ENCODE data around the gene TSPEAR.

Gene TSPEAR

DNA sequence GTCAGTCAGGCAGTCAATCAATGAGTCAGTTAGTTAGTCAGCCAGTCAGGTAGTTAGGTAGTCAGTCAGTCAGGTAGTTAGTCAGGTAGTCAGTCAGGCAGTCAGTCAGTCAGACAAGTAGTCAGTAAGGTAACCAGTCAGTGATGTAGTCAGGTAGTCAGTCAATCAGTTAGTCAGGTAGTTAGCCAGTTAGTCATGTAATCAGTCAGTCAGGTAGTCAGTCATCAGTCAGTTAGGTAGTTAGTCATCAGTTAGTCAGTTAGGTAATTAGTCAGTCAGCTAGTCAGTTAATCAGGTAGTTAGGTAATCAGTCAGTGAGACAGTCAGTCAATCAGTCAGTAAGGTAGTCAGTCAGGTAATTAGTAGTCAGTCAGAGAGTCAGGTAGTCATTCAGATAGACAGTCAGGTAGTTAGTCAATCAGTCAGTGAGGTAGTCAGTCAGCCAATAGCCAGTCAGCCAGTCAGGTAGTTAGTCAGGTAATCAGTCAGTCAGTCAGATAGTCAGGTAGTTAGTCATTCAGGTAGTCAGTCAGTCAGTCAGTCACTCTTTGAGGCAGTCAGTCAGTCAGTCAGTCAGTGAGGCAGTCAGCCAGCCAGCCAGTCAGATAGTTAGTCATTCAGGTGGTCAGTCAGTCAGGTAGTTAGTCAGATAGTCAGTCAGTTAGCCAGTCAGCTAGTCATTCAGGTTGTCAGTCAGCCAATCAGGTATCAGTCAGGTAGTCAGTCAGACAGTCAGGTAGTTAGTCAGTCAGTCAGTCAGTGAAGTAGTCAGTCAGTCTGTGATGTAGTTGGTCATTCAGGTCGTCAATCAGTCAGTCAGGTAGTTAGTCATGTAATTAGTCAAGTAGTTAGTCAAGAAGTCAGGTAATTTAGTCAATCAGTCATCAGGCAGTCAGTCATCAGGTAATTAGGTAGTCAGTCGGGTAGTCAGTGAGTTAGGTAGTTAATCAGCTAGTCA lies 186.7 kb downstream of the TSPEAR start:
- no peak for DNase-seq

DNA sequence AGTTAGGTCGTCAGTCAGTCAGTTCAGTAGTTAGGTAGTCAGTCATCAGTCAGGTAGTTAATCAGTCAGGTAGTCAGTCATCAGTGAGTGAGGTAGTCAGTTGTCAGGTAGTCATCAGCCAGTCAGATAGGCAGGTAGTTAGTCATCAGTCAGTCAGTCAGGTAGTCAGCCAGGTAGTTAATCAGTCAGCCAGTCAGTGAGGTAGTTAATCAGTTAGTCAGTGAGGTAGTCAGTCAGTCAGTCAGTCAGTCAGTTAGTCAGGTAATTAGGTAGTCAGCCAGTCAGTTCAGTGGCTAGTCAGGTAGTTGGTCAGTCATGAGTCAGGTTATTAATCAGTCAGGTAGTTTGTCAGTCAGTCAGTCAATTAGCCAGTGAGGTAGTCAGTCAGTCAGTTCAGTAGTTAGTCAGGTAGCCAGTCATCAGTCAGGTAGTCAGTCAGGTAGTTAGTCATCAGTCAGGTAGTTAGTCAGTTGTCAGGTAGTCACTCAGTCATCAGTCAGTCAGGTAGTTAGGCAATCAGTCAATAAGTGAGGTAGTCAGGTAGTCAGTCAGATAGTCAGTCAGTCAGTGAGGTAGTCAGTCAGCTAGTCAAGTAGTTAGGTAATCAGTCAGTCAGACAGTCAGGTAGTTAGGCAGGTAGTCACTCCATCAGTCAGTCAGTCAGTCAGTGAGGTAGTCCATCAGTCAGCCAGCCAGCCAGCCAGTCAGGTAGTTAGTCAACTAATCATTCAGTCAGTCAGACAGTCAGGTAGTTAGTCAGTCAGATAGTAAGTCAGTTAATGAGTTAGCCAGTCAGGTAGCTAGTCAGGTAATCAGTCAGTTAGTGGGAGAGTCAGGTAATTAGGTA lies 187.6 kb downstream of the TSPEAR start:
- no peak for DNase-seq

DNA sequence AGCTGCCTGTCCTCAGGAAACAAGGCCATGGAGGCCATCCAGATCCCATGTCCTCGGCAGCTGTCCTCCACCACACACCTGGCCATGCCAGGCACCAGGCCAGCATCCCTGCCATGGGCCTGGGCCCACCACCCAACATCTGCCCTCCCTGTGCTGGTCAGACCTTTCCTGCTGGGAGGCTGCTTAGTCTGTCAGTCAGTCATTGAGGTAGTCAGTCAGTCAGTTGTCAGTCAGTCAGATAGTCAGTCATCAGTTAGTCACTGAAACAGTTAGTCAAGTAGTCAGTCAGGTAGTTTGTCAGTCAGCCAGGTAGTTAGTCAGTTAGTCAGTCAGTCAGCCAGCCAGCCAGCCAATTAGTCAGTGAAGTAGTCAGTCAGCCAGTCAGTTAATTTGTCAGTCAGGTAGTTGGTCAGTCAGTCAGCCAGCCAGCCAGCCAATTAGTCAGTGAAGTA lies 188.6 kb downstream of the TSPEAR start:
- no peak for DNase-seq

DNA sequence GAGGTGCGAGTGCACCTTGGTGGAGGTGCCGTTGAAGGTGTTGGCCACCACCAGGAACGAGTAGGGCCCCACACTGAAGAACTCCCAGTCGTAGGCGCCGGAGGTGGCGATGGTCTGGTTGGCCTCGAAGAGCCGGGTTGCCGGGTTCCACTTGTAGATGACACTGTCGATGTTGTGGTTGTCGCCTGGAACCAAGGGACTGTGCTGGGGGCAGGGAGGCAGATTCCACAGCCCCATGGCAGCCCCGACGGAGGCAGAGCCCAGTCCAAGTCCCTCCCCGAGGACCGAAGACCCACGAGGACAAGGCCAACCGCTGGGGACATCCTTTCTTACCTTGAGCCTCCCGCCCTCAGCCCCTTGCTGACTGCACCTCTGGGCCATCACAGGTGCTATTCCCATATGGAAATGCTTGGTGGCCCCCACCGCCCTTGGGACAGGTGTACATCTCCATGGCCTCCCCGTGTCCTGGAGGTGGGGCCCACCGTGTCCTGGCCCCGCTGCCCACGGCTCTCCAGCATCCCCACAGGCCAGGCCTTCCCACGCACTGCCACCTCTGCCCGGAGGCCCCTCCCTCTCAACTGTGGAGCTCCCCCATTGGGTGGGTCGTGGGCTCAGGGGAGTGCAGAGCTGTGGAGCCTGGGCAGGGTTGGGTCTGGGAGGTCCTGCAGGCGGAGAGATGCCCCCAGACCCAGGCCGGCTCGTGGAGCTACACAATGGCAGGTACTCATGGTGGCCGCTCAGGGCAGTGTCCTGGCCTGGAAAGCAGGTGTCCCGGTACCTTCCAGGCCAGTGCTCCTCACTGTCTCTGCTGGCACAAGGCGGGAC lies 189.2 kb downstream of the TSPEAR start:
- DNase-seq: no peak

DNA sequence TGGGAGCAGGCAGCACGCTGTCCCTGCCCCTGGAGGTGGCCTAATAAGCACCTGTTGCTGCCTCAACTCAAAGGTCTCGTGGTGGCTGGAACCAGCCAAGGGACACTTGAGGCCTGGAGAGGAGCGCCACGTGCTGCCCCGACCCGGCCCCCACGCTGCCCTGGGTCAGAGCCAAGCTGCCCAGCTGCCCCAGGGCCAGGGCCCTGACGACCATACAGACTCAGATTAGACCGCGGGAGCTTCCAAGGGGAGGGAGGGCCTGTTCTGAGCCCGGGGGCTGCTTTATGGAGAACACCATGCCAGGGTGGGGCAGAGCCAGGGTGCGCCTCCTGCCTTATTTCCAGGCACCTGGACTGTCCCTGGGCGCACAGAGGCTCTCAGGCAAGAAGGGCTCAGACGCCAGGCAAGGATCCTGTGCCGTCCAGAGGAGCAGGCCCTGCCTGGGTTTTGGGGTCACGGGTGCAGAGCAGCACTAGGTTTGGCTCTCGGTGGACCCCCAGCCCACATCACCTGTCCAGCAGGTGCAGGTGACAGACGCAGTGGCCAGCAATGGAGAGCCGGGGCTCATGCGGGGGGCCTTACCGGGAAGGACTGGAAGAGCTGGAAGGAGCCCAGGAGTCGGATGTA lies 190.0 kb downstream of the TSPEAR start:
- no peak for DNase-seq

DNA sequence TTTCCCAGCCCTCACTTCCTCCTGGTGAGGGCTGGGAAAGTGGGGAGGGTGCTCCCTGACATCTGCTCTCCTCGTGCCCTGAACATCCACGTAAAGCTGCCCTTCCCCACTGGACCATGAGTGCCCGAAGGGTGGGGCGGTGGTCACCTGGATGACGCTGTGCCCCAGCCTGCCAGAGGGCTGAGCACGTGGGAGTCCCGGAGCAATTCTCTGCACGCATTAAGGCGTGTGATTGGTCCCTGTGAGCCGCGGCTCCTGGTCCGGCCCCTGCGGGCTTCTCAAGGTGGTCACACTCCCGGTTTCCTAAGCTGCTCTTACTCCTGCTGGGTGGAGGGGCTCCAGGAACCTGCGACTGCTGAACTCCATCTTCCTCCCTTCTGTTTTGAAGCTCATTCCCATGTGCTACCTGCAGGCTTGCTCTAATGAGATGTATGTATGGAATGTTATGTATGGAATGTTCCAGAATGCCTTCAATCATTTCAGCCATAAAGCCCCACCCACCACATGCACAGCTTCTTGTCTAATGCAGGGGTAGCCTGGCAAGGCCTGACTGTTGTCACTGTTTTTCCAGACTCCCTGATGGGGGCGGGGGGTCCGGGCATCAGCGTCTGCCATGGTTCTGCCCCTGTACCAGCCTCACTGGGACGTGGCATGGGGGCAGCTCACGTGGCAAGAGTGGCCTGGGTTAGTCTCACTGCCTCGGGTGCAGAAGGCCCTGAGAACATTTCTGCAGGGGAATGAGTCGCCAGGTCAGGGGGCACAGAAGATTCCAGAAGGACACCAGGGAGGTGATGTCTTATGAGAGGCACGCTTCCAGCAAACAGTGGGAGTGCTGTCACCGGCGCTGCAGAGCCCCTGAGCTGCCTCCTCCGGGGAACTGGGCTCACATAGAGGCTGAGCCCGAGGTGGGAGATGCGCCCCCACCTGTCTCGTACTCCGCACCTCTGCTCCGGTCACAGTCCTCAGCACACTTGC lies 190.8 kb downstream of the TSPEAR start:
- DNase-seq: no peak

DNA sequence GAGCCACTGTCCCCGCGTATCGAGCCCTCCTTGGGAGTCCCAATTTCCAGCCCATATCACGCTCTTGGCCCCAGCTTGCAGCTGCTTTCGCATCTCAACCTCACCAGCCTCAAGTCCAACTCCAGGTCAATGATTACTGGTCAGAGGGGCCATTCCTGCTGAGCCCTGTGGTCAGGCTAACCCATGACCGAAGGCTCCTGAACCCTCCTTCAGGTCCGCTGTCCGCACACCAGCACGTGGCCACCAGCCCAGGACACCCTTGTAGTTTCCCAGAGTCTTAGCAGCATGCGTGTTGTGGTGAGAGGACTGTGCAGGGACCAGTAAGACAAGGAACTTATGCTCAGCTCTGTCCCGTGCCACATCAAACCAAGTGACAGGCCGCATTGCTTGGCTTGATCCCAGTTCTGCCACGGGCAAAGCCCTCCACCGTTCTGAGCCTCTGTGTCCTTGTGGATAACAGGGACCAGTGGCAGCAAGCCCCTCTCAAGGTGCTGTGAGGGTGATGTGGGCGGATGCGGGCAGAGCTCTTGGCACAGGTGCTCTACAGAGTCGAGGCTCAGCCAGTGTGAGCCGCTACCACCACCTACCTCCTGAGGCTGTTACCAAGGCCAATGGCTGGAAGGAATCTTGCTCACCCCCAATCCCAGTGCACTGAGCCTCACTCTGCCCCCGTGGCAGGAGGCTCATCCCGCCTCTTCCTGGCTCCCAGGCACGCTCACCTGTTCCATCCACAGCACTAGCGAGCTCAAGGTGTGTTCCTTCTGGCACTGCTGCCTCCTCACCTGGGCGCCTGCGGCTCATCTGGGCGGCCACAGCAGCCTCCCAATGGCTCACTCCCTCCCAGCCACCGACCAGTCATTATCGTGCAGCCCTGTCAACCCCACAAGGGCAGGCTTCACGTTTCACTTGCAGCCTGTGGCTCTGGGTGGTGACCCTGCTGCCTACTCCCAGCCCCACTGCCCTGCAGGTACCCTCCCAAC lies 191.7 kb downstream of the TSPEAR start:
- DNase-seq: no peak

DNA sequence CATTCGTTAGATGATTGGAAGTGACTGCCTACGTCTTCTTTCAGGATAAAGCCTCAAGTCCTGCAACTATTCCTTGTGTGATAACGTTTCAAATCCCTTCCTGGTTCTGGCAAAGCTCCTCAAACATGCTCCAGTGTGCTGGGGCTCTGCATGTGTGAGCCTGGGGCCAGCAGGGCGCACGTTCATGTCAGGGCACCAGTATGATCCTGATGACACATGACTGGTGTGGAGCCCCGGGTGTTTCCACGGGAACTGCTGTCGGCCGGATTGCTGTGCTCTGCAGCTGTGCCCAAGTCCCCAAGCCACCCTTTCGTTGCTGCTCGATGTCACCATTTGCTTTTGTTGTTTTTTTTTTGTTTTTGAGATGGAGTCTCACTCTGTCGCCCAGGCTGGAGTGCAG lies 192.7 kb downstream of the TSPEAR start:
- DNase-seq: no peak

DNA sequence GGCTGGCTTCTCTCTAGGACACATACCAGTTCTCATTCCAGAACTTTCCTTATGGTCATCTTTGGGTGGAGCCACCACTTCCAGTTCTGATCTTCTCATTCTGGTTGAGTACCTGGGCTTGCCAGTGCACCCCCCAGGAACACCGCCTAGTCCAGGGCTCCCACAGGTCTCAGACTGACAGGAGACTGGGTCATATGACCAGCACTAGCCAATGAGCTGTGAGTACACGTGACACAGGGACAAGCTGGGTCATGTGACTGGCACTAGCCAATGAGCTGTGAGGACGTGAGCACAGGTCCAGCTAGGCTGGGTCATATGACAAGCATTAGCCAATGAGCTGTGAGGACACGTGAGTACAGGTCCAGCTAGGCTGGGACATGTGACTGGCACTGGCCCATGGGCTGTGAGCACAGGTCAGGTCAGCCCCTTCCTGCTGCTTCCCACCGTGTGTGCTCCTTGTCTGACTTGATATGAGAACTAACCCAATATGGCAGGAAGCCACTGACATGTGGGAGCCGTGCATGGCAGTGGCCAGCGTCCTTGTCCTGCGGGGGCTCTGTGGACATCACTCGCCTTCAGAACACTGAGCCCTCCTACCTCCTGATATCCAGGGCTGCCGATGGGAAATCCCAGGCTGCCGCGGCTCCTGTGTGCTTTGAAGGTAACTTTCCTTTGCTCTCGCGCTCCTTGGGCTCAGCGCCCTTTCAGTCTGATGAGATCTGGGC lies 194.0 kb downstream of the TSPEAR start:
- DNase-seq: no peak

DNA sequence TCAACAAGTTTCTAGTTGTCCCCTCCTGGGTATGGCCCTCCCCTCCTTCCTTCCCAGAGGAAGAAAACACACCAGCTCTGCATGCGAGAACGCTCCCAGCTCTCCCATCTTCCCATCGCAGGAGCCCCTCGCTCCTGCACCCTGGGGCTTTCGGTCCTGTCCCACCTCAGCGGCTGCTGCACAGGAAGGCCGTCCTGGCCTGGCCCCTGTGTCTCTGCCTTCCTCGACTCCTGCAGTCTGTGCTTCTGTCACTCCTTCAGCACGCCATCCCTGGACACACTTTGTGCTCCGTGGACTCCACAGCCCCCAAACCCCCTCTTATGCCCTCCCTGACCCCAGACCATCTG lies 194.6 kb downstream of the TSPEAR start:
- no peak for DNase-seq

DNA sequence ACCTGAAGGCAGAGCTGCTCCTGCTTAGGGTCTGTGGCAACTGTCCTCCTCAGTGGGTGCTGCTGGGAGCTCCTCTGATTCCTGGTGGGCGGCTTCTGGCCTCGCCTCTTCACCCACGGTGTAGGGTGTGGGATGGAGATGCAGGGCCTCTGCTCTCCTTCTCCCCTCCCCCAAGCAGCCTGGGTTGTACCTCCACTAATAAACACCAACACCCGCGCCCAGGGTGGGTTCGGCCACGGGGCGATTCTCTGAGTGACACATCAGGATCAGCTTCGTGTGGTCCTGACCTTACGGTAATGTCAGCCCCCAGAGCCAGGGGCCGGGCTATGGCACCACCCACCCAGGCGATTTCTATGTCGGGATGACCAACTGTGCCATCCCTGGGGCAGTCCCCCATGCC lies 195.0 kb downstream of the TSPEAR start:
- no peak for DNase-seq

DNA sequence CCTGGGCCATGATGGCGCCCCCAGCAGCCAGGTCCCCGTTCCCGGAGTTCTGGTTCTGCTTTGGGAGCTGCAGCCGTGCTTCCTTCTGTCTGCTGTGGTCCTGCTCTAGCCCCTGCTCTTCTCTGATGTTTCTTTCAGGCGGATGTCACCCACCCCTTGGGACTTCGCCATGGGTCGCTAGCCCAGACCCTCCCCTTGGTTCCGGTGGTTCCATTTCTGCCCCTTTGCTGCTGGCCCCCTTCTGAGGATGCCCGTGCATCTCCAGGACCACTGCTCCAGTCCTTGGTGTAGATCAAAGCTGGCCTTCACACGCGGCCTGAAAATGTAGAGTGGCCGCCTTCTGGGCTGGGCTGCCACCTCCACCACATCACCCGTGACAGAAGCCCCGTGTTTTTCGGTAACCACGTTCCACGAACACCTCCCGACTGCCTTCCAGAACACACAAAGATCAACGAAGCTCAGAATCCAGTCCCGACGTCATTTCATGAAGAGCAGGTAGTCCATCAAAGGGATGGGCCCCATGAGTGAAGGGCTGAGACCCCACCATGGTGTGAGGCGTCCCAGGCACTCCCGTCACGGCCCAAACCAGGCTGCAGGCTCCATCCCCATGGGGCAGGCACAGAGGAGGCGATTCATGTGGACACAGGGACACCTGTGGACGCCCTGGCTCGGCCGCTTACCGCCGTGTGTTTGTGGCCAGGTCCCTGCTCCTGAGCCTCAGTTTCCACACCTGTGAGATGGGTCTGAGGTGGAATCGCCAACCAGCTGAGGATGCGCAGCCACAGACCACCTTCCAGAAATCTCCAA lies 195.8 kb downstream of the TSPEAR start:
- no peak for DNase-seq

DNA sequence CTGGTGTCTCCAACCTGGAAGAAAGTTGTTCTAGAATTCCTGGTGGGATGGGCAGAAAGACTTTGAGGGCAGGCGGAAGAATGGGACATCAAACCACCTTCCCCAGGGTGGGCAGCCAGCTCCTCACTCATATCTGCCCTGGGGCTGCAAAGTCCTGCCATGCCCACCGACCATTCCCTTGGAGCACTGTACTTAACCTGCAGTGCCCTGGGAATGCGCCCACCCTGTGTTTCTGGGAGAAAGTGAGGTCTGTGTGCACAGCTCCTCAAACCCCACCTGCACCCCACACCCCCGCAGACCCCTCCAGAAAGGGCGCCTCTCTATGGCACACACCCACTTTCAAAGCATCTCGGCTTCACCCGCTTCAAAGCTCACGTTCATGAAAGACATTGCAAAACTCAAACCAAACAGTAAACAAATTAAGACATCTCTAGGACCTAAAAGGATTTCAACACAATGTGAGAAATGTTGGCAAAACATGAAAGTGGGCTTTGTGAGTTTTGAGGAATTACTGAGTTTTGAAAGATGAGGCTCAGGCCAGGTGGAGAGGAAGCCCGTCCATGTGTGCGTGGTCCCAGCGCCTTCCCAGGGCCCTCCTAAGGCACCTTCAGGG lies 196.5 kb downstream of the TSPEAR start:
- no peak for DNase-seq

DNA sequence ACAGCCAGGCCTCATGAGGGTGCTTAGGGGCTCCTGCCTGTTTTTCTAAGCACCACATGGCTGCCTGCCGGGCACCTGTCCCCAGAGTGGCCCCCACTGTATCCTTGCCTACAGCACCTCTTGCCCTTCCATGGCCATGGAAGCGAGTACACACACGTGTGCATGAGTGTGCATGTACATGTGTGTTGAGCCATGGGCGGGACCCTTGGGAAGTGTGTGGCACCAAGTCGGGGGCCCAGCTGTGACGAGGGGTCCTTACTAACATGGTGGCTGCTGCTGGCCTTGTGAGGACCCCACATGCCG lies 197.2 kb downstream of the TSPEAR start:
- no peak for DNase-seq

DNA sequence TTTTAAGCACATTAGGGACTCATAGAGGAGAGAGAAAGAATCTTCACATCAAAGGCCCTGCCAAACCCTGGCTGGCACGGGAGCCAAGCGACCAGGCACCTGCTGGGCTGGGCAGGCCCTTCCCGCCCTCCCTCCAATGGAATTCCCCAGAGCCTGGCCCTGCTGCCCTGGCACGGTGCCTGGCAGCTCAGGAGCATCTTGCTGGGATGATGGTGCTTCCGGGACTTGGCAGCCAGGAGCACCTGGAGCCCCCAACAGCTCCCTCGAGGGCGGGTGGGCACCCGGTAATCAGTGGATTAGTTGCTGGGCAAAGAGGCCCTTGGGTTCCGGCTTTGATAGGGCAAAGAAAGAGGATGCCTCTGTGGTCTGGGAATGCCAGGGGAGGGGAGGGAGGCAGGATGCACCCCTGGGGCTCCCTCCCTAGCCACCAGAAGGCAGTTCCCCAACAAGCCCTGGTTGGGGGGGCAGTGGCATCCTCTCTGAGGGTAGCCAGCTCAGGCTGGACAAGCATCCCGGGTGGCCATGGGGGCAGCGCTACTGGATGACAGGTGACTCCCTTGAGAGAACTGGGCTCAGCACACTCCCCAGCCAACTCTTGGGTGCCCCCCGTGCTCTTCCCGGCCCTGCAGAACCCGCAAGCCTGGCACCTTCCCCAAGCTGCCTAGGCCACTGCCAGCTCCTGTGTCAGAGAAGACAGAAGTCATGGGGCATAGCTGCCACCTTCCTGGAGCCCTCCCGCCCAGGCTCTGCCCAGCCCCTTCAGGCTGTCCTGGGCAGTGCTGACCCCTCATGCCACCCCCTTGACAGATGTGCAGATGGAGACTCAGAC lies 197.8 kb downstream of the TSPEAR start:
- no peak for DNase-seq

DNA sequence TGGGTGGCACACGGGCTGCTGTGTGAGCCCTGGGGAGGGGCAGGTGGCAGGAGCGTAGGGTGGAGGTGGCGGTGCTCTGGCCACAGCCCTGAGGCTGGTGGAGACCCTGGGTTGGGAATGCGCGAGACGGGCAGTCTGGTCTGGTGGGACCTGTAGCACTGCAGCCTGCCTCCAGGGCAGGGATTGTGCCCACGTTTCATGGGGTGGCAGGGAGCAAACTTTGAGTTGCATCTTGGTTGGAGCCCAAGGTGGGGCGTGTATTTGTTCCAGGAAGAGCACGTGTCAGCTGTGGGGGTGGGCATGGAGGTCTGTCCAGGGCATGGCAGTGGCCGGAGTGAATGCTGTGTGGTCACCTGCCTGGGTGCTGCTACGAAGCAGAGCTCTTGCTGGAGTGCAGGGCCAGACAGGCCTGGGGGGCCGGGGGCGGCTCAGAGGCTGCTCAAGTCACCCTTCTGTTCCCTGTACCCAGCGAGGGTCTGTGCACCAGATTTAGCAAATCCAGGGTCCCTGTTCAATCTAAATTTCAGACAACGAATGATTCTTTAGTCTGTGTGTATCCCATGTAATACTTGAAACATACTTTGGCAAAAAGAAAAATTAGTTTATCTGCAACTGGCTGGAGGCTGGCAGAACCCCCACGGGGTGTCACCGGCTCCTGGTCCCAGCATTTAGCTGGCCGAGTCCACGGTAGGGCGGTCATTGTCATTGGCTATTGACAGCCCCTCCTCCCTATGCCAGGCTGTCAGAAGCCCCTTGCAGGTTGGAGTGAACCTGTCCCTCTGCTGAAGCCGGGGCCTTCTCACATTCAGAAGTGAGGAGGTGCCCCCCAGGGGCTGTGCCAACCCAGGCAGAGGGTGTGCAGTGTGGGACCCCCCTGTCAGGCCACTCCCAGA lies 198.6 kb downstream of the TSPEAR start:
- DNase-seq: no peak
